K562 (cell line): Measurements from ENCODE around the gene TULP1. TPM values are rescaled to one million over a fixed set of nuclear protein-coding genes. Genes with fewer than 3 reads are reported as not detected.
A peak's percentile ranks its signal among the peaks of the same experiment; 100 is the strongest.

Experiments
- KDM4B ChIP-seq, 2 experiments: fragments of 450-650 bp in 1 of 2; sonication (generic) in 1 of 2; IDR thresholded peaks; 2 replicates each; pipeline ENCODE4 v1.6.1; 2016 to 2017; ENCODE audit warnings: borderline replicate concordance in 2 of 2, antibody characterized with exemption in 1 of 2, low read depth in 1 of 2, mild to moderate bottlenecking in 1 of 2
- PHF8 ChIP-seq: fragments of 200-600 bp; sonication (generic); IDR thresholded peaks from 2 replicates; pipeline ENCODE4 v1.6.1; 2012; ENCODE audit warnings: mixed run types, mild to moderate bottlenecking, inconsistent platforms, low read length, moderate library complexity, borderline replicate concordance
- SMAD4 ChIP-seq: fragments of 250-450 bp; sonication (Bioruptor Pico); conservative IDR thresholded peaks from 2 replicates; pipeline ENCODE4 v1.8.0; 2021; ENCODE audit warnings: inconsistent platforms, mild to moderate bottlenecking, moderate library complexity
- ZNF282 ChIP-seq: sonication (generic); formaldehyde crosslinking; IDR thresholded peaks from 2 replicates; pipeline ENCODE4 v1.8.1; 2023; ENCODE audit warnings: missing genetic modification reagents
- polyA plus RNA-seq, 8 experiments: library from polyadenylated mRNA; depleted of rRNA in 4 of 8; stranded (reverse) in 5 of 8; unstranded in 3 of 8; fragments of >200 nt; fragmentation: Nextera tagmentation in 2 of 8; fragmentation: Illumina TruSeq in 1 of 8; extraction: Ambion mirVana in 2 of 8; extraction: Trizol in 1 of 8; gene quantifications; 2 replicates each; pipeline versions ENCODE4 v1.2.1 to v1.2.3, GENCODE V29; 2011 to 2014; ENCODE audit warnings: inconsistent platforms in 1 of 8, missing spikeins in 1 of 8
- total RNA-seq, 7 experiments: library from RNA; depleted of rRNA in 6 of 7; stranded (reverse); fragments of >200 nt in 6 of 7; fragmentation: Illumina TruSeq in 2 of 7; extraction: Trizol in 2 of 7; gene quantifications; 2 replicates each; pipeline versions ENCODE4 v1.2.1 to v1.2.3, GENCODE V29; 2011 to 2021; ENCODE audit warnings: low replicate concordance in 1 of 7
- TF ChIP-seq, protein P1 (sequence below): sonication (generic); formaldehyde crosslinking; IDR thresholded peaks from 2 replicates; pipeline ENCODE4 v1.8.1; 2022; ENCODE audit warnings: missing genetic modification reagents
- TF ChIP-seq, protein P2 (sequence below), 3 experiments: fragments of 200-800 bp in 1 of 3; fragments of 250-450 bp in 1 of 3; fragments of 450-650 bp in 1 of 3; sonication (Bioruptor Pico) in 1 of 3; sonication (Bioruptor generic) in 1 of 3; formaldehyde crosslinking in 1 of 3; IDR thresholded peaks; 2 replicates each; pipeline versions ENCODE4 v1.6.1 to v1.8.0; 2016 to 2022; ENCODE audit warnings: mild to moderate bottlenecking in 2 of 3, missing genetic modification characterization in 2 of 3, missing compliant biosample characterization in 1 of 3, moderate library complexity in 1 of 3
- TF ChIP-seq, protein P3 (sequence below): sonication (generic); formaldehyde crosslinking; IDR thresholded peaks from 2 replicates; pipeline ENCODE4 v1.4.0; 2020; ENCODE audit warnings: mild to moderate bottlenecking, missing genetic modification reagents
- TF ChIP-seq, protein P4 (sequence below): fragments of 450-650 bp; IDR thresholded peaks from 2 replicates; pipeline ENCODE4 v1.7.1; 2018; ENCODE audit warnings: mild to moderate bottlenecking, low read depth; ENCODE audit not compliant: partially characterized antibody

Gene TULP1
- total and polyA plus RNA-seq, 9 of the 15 experiments (the other 6 are each of a cell fraction or from before 2014, with no cell fraction given), result 0.06 to 0.17 (median 0.09) TPM; not detected in 6

DNA sequence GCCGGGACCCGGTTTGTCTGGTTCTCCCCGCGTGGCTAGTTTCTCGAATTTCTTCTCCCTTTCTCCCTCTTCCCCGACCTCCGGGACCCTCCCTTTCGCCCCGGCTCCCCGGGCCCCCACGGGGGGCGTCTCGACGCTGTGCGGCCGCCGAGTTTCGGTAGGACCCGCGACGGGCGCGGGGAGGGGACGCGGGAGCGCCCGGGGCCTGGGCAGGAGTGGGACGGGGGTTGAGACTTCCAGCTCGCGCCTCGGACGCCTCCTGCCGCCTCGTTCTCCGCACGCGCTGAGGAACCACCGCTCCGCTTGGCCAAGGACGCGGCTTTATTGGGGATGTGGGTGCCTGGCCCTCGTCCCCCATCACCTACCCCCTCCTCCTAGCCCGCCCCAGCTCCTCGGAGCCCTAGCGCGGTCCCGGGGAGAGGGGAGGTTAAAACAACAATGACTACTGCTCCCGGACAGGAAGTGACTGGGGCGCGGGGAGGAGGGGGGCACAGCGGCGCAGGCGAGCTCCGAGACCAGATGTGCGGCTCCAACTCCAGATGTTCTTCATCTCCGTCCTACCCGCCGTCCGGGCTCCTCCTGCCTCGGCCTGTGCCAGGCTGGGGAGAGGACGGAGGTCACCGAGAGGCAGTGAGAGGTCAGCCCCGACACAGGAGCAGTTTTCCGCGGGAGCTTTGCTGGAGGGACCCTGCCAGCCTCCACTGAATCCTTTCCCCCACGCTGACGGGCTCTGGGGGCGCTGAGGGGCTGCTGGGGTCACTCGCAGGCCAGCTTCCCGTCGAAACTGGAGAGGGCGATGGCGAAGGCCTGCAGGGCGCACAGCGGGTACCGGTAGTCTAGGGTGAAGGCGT, 14.9 kb downstream of the TULP1 start (continued):
- TF ChIP-seq SMAD4 (CRISPR knock-in tag) (0 out of 2 replicates have a peak, but pooled peaks have one; percentile 68), KDM4B (IDR thresholded peaks at IDR 0.05; ENCODE audit: borderline replicate concordance in 2 of 2, low read depth in 1 of 2) (no peak), ZNF282 (CRISPR knock-in tag) (peak; percentile 39; the same call in 1 of the 2 replicates), PHF8 (peak; percentile 48; the same call in 1 of the 2 replicates)
- TF ChIP-seq, protein P1, sequence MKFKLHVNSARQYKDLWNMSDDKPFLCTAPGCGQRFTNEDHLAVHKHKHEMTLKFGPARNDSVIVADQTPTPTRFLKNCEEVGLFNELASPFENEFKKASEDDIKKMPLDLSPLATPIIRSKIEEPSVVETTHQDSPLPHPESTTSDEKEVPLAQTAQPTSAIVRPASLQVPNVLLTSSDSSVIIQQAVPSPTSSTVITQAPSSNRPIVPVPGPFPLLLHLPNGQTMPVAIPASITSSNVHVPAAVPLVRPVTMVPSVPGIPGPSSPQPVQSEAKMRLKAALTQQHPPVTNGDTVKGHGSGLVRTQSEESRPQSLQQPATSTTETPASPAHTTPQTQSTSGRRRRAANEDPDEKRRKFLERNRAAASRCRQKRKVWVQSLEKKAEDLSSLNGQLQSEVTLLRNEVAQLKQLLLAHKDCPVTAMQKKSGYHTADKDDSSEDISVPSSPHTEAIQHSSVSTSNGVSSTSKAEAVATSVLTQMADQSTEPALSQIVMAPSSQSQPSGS (CRISPR knock-in tag), result peak; percentile 70; the same call in 1 of the 2 replicates
- TF ChIP-seq, protein P2, sequence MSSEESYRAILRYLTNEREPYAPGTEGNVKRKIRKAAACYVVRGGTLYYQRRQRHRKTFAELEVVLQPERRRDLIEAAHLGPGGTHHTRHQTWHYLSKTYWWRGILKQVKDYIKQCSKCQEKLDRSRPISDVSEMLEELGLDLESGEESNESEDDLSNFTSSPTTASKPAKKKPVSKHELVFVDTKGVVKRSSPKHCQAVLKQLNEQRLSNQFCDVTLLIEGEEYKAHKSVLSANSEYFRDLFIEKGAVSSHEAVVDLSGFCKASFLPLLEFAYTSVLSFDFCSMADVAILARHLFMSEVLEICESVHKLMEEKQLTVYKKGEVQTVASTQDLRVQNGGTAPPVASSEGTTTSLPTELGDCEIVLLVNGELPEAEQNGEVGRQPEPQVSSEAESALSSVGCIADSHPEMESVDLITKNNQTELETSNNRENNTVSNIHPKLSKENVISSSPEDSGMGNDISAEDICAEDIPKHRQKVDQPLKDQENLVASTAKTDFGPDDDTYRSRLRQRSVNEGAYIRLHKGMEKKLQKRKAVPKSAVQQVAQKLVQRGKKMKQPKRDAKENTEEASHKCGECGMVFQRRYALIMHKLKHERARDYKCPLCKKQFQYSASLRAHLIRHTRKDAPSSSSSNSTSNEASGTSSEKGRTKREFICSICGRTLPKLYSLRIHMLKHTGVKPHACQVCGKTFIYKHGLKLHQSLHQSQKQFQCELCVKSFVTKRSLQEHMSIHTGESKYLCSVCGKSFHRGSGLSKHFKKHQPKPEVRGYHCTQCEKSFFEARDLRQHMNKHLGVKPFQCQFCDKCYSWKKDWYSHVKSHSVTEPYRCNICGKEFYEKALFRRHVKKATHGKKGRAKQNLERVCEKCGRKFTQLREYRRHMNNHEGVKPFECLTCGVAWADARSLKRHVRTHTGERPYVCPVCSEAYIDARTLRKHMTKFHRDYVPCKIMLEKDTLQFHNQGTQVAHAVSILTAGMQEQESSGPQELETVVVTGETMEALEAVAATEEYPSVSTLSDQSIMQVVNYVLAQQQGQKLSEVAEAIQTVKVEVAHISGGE (CRISPR knock-in tag; IDR thresholded peaks at IDR 0.05), result peak in 1 of 3 experiments; percentile 72; a peak in 2 of 6 replicates
- TF ChIP-seq, protein P3, sequence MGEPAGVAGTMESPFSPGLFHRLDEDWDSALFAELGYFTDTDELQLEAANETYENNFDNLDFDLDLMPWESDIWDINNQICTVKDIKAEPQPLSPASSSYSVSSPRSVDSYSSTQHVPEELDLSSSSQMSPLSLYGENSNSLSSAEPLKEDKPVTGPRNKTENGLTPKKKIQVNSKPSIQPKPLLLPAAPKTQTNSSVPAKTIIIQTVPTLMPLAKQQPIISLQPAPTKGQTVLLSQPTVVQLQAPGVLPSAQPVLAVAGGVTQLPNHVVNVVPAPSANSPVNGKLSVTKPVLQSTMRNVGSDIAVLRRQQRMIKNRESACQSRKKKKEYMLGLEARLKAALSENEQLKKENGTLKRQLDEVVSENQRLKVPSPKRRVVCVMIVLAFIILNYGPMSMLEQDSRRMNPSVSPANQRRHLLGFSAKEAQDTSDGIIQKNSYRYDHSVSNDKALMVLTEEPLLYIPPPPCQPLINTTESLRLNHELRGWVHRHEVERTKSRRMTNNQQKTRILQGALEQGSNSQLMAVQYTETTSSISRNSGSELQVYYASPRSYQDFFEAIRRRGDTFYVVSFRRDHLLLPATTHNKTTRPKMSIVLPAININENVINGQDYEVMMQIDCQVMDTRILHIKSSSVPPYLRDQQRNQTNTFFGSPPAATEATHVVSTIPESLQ (CRISPR knock-in tag), result 0 out of 2 replicates have a peak, but pooled peaks have one; percentile 67
- TF ChIP-seq, protein P4, sequence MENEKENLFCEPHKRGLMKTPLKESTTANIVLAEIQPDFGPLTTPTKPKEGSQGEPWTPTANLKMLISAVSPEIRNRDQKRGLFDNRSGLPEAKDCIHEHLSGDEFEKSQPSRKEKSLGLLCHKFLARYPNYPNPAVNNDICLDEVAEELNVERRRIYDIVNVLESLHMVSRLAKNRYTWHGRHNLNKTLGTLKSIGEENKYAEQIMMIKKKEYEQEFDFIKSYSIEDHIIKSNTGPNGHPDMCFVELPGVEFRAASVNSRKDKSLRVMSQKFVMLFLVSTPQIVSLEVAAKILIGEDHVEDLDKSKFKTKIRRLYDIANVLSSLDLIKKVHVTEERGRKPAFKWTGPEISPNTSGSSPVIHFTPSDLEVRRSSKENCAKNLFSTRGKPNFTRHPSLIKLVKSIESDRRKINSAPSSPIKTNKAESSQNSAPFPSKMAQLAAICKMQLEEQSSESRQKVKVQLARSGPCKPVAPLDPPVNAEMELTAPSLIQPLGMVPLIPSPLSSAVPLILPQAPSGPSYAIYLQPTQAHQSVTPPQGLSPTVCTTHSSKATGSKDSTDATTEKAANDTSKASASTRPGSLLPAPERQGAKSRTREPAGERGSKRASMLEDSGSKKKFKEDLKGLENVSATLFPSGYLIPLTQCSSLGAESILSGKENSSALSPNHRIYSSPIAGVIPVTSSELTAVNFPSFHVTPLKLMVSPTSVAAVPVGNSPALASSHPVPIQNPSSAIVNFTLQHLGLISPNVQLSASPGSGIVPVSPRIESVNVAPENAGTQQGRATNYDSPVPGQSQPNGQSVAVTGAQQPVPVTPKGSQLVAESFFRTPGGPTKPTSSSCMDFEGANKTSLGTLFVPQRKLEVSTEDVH, result no peak
